WI38 (cell line): ENCODE measurements around the gene TMEM61.

Experiments used
- H3K4me3 ChIP-seq: 2 replicates; pipeline ENCODE4 v1.5.1; 2011; ENCODE audit warnings: low read depth, mild to moderate bottlenecking, control low read depth, low read length
- CTCF ChIP-seq: IDR thresholded peaks from 2 replicates; pipeline ENCODE4 v1.5.1; 2012; ENCODE audit warnings: low read depth, mild to moderate bottlenecking, control low read depth, low read length

Gene TMEM61

DNA sequence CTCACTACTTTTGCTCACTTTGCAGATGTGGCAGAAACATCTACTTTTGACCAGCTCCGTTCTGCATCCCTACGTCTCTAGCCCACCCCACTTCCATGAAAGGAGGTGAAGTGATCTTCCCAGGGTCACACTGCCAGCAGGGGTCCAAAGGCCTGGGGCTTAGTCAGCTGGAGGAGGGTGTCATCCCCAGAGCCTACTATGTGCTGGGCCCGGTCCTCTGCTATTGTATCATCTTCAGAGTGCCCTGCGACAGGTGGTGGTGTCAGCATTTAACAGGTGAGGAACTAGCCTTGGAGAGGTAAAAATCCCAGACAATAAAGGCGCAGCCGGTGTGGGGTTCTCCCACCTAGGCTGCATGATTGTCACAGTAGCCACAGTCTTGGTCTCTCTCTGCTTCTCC lies 12.7 kb downstream of the TMEM61 start:
- H3K4me3 ChIP-seq: no peak overlapping the region
- TF ChIP-seq CTCF: no peak

DNA sequence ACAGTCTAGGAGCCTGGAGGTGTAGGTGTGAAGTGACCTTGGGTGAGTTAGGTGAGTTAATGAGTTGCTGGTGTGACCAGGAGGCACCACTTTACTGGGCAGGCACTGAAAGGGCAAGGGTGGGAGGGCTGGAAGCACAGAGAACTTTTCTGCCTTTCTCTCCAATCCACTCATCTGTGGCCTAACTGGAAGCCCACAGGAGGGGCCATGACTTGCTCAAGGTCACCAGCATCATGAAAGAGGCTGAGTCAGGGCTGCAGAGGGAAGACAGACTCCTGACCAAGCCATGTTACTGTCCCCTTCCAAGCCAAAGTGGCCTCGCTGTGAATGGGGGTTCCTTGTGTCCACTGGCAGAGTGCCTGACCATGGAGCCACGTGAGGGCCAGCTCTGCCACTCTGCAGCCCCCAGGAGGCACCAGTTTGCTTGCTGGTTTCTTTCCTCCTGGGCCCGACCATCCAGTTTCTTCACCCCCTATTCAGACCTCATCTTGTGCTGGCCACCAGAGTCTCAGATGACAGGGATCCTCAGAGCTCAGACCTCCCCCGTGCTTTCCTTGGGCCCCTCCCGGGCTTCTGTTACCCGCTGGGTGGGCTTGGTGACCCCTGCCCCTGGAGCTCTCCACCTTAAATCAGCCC lies 14.0 kb downstream of the TMEM61 start:
- no peak for TF ChIP-seq CTCF
- H3K4me3 ChIP-seq: no peak overlapping the region

GRCh38 chr1:54995013-54995760 lies 14.8 kb downstream of the TMEM61 start:
- H3K4me3 ChIP-seq: no peak overlapping the region
- TF ChIP-seq CTCF: no peak

- no peak for TF ChIP-seq CTCF
These were observed 15.4 kb downstream of the TMEM61 start for GRCh38 chr1:54995835-54996234.

DNA sequence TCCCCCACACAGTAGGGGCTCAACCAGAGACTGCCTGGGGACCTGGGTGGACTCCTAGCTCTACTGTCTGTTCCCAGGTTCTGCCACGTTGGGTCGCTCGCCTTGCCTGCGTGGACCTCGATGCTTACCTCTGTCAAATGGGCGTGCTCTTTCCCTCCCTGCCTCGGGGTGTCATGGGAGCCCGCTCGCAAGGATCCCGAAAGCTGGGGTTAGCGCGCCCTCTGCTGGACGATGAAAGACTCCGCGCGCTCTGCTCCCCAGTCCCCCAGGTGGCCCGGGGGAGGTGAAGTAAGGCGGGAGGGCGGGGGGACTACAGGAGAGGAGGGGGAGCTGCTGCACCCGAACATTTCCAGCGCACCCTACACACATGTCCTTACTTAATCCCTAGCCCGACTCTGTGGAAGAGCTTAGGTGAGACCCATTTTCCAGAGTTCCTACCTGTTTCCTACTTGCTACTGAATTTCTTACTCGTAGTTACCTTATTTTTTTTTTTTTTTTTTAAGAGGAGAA lies 16.0 kb downstream of the TMEM61 start:
- H3K4me3 ChIP-seq: no peak overlapping the region
- peak; percentile 64 for TF ChIP-seq CTCF

More at GRCh38 chr1:54995835-54996234, 15.4 kb downstream of the TMEM61 start:
- no peak overlapping the region for H3K4me3 ChIP-seq

- no peak for TF ChIP-seq CTCF
- peak overlapping the region; percentile 8; the same call in 1 of the 2 replicates for H3K4me3 ChIP-seq
These were observed 16.7 kb downstream of the TMEM61 start for GRCh38 chr1:54996869-54997710.
